GM21367 (cell line): ENCODE data around the gene CASK.
"Not testable (repeated sequence)": the region's sequence is repeated elsewhere in the genome, so short reads cannot be mapped to it uniquely, and the experiment has no call there.

Experiments
- ATAC-seq: cut with Tn5 transposase; IDR thresholded peaks from one replicate; pipeline ENCODE4 v1.9.1; 2021; ENCODE audit not compliant: unreplicated experiment

The CASK gene

GRCh38 chrX:41526271-41526670 is 397.1 kb downstream of the CASK start:
- no peak for ATAC-seq

- no peak for ATAC-seq
These were observed 400.7 kb downstream of the CASK start for GRCh38 chrX:41522671-41523070.

GRCh38 chrX:41522081-41522480 is 401.3 kb downstream of the CASK start:
- no peak for ATAC-seq

GRCh38 chrX:41519468-41519867 is 403.9 kb downstream of the CASK start:
- ATAC-seq, result no peak

- ATAC-seq, result no peak
These were observed 404.5 kb downstream of the CASK start for GRCh38 chrX:41518841-41519220.

GRCh38 chrX:41518127-41518840 is 405.1 kb downstream of the CASK start:
- ATAC-seq, result no peak

- no peak for ATAC-seq
These were observed 406.2 kb downstream of the CASK start for GRCh38 chrX:41516999-41517765.

- ATAC-seq, result no peak
These were observed 406.9 kb downstream of the CASK start for GRCh38 chrX:41516456-41516855.

- no peak for ATAC-seq
These were observed 408.0 kb downstream of the CASK start for GRCh38 chrX:41515376-41515775.

- no peak for ATAC-seq
These were observed 409.2 kb downstream of the CASK start for GRCh38 chrX:41514179-41514578.

GRCh38 chrX:41512853-41513252 is 410.5 kb downstream of the CASK start:
- not testable (repeated sequence) for ATAC-seq

GRCh38 chrX:41512394-41512793 is 411.0 kb downstream of the CASK start:
- peak; percentile 92 for ATAC-seq

- ATAC-seq, result no peak
These were observed 415.4 kb downstream of the CASK start for GRCh38 chrX:41507919-41508318.

- ATAC-seq, result no peak
These were observed 421.4 kb downstream of the CASK start for GRCh38 chrX:41502004-41502403.

- ATAC-seq, result no peak
These were observed 423.4 kb downstream of the CASK start for GRCh38 chrX:41499984-41500383.

- no peak for ATAC-seq
These were observed 424.2 kb downstream of the CASK start for GRCh38 chrX:41499195-41499594.

GRCh38 chrX:41491267-41492004 is 431.9 kb downstream of the CASK start:
- no peak for ATAC-seq

GRCh38 chrX:41490446-41490845 is 432.9 kb downstream of the CASK start:
- no peak for ATAC-seq

- no peak for ATAC-seq
These were observed 441.1 kb downstream of the CASK start for GRCh38 chrX:41482154-41482850.

- no peak for ATAC-seq
These were observed 441.9 kb downstream of the CASK start for GRCh38 chrX:41481264-41482109.
